ENCODE data around the gene NPIPB4. TPM values are rescaled to one million over a fixed set of nuclear protein-coding genes. Genes with fewer than 3 reads are reported as not detected.
A peak's percentile ranks its signal among the peaks of the same experiment; 100 is the strongest.
"Not testable (repeated sequence)": the region's sequence is repeated elsewhere in the genome, so short reads cannot be mapped to it uniquely, and the experiment has no call there.

NPIPB4 gene
- total RNA-seq, 1 experiment from 2014 or later = 11.6 TPM

DNA sequence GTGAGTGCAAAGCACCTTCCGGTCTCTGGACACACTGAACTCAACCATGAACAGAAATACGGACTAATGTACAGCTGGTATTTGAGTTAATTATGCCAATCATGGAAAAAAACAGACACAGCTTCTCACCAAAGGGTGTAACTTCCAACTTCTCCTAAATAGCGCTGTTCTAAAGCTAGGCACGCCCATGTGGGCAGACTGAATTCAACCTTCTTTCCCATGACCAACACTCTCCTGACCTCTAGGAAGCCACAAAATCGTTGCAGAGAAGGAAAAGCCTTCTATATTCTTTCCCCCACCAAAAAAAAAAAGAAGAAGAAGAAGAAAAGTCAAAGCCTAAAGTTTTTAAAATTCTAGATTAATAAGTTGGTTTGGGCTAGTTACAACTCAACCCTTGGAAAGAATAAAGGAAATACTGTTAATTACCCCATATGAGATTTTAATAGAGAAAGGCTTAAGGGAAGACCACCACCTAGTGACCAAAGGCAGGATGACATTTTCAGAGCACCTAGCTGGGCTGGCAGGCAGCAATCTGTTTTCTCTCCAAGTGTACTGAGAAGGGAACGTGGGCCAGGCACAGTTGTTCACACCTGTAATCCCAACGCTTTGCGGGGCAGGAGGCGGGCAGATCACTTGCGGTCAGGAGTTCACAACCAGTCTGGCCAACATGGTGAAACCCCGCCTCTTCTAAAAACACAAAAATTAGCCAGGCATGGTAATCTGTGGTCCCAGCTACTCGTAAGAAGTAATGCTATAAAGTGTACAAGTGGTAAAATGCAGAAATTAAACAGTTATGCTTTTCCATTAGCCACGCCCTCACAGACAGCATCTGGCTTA is 55.8 kb downstream of the NPIPB4 start:
- peak; percentile 66 for DNase-seq (ENCODE audit: low read depth, low spot score)
- in situ Hi-C loops (cut with HindIII; ENCODE audit: low pct_unique_long_range_greater_than_20kb, low sequenced_read_pairs) = not testable (repeated sequence)

DNA sequence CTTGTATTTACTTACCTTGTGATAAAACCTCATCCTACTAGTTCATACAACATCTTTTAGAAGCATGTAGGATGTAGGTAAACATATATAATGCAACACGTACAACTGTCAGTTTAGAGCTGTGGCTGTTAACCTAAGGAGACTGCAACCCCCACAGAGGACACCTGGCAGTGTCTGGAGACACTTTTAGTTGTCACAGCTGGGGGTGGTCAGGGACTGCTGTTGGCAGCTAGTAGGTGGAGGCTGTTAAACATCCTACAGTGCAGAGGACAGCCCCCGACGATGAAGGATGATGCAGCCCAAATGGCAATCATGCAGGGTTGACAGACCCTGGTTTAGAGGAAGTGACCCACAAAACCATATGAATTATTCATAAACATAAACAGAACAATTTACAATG is 59.0 kb downstream of the NPIPB4 start:
- DNase-seq (ENCODE audit: low read depth, low spot score); in situ Hi-C loops (cut with HindIII; ENCODE audit: low pct_unique_long_range_greater_than_20kb, low sequenced_read_pairs): not testable (repeated sequence)

DNA sequence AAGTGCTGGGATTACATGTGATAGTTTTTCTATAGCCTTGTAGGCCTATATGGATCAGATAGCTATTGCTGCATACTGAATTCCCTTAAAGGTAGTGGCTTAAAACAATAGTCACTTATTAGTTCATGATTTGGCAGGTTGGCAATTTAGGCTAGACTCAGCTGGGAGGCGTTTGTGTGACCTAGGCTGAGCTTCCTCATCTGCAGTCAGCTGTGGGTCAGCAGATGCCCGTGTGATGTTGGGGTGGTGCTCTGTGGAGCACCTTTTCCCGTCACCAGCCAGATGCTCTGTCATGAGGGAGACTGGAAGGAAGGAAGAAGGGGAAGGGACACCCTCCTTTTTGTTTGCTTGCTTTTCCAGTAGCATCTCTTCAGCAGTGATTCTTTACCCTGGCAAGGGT is 64.2 kb downstream of the NPIPB4 start:
- in situ Hi-C loops (cut with HindIII; ENCODE audit: low pct_unique_long_range_greater_than_20kb, low sequenced_read_pairs); DNase-seq (ENCODE audit: low read depth, low spot score): not testable (repeated sequence)

DNA sequence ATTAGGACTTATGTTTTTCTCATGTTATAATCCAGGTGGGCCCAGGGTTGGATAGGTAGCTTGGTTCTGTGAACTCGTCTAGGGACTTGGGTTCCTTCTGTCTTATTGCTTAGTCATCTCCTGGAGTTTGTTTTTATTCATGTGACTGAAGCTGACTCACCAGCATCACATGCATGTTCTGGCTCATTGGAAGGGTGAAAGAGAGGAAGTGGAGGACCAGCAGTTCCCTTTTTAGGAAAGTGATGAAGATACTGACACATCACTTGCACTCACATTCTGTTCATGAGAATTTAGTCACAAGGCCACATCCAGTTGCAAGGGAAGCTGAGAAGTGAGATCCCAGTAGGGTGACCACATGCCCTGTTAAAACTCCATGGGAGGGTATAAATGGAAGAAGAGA is 67.0 kb downstream of the NPIPB4 start:
- DNase-seq (ENCODE audit: low read depth, low spot score); in situ Hi-C loops (cut with HindIII; ENCODE audit: low pct_unique_long_range_greater_than_20kb, low sequenced_read_pairs): not testable (repeated sequence)

Small RNAs within 50 kb of the gene (small RNA-seq; reads per million reads assigned to genes)
- gene AC092375.3 = 0 reads per million in 2 experiments

Other genes starting within 250 kb of the NPIPB4 start
- gene IGSF6, start 205.1 kb downstream of the NPIPB4 start, total RNA-seq (2014; rRNA removed; shearing (Covaris generic)) = not detected in 2 replicates
- 0.27 TPM in 1 of 2 replicates, not detected in the other for gene OTOA, start 193.8 kb downstream of the NPIPB4 start, total RNA-seq (2014; rRNA removed; shearing (Covaris generic))
- 204 and 205 TPM in 2 replicates for gene UQCRC2, start 95.6 kb upstream of the NPIPB4 start, total RNA-seq (2014; rRNA removed; shearing (Covaris generic))
- not detected in 2 replicates for gene PDZD9, start 143.4 kb upstream of the NPIPB4 start, total RNA-seq (2014; rRNA removed; shearing (Covaris generic))
- gene MOSMO, start 150.4 kb upstream of the NPIPB4 start, total RNA-seq (2014; rRNA removed; shearing (Covaris generic)) = 15.1 and 16.4 TPM in 2 replicates
- gene VWA3A, start 234.8 kb upstream of the NPIPB4 start, total RNA-seq (2014; rRNA removed; shearing (Covaris generic)) = not detected in 2 replicates

Data from SK-MEL-5 (cell line).